OCI-LY7 (cell line): ENCODE results near the gene HDAC7. TPM values are rescaled to one million over a fixed set of nuclear protein-coding genes. Genes with fewer than 3 reads are reported as not detected.
A peak's percentile ranks its signal among the peaks of the same experiment; 100 is the strongest.

Experiments
- BruUV-seq: library from RNA; stranded (reverse); fragments of 400-500 nt; replicated peaks from 2 replicates; lab custom pipeline; 2021; lab: Mats Ljungman, UMichigan
- CTCF ChIA-PET: fragments of 300-600 bp; sonication (Branson Sonifier 250); formaldehyde crosslinking; loops from one replicate; lab custom pipeline; 2022; ENCODE audit warnings: antibody characterized with exemption; ENCODE audit not compliant: unreplicated experiment; lab: Charles Lee
- POLR2A ChIA-PET: fragments of 300-600 bp; sonication (Branson Sonifier 250); formaldehyde crosslinking; loops from one replicate; lab custom pipeline; 2022; ENCODE audit warnings: antibody characterized with exemption; lab: Charles Lee
- DNase-seq: peaks from one replicate; pipeline ENCODE4 v3.0.0-alpha.2; 2015; ENCODE audit warnings: low spot score
- H2AFZ ChIP-seq: fragments of 200-600 bp; sonication (generic), shearing (Covaris generic); 2 replicates; pipeline ENCODE4 v1.6.1; 2014; ENCODE audit warnings: mild to moderate bottlenecking, antibody characterized with exemption, low read length, moderate library complexity
- H3K27ac ChIP-seq: fragments of 200-600 bp; sonication (generic); 2 replicates; pipeline ENCODE4 v1.5.1; 2014; ENCODE audit warnings: mixed run types, low read depth, mild to moderate bottlenecking, moderate library complexity, low read length, inconsistent platforms; ENCODE audit not compliant: poor library complexity, severe bottlenecking
- H3K36me3 ChIP-seq: fragments of 200-600 bp; sonication (generic); 2 replicates; pipeline ENCODE4 v1.6.1; 2014; ENCODE audit warnings: mild to moderate bottlenecking, antibody characterized with exemption, low read length, moderate library complexity, mixed read lengths; ENCODE audit not compliant: insufficient read depth
- H3K4me1 ChIP-seq: fragments of 200-600 bp; sonication (generic); 2 replicates; pipeline ENCODE4 v1.5.1; 2014; ENCODE audit warnings: mild to moderate bottlenecking, low read length; ENCODE audit not compliant: insufficient read depth, poor library complexity, severe bottlenecking
- H3K4me2 ChIP-seq: fragments of 200-600 bp; sonication (generic); 2 replicates; pipeline ENCODE4 v1.6.1; 2014; ENCODE audit warnings: mild to moderate bottlenecking, low read length
- H3K4me3 ChIP-seq: fragments of 200-600 bp; sonication (generic); 2 replicates; pipeline ENCODE4 v1.5.1; 2014; ENCODE audit warnings: mild to moderate bottlenecking, low read depth, low read length; ENCODE audit not compliant: poor library complexity, severe bottlenecking
- H3K79me2 ChIP-seq: fragments of 200-600 bp; sonication (generic); 2 replicates; pipeline ENCODE4 v1.6.1; 2016; ENCODE audit warnings: low read depth, mild to moderate bottlenecking, low read length, moderate library complexity, mixed read lengths; ENCODE audit not compliant: insufficient read depth
- H3K9me2 ChIP-seq: fragments of 200-600 bp; sonication (generic); 2 replicates; pipeline ENCODE4 v1.6.1; 2016; ENCODE audit warnings: mild to moderate bottlenecking, low read length, mixed read lengths; ENCODE audit not compliant: insufficient read depth
- H3K9me3 ChIP-seq: fragments of 200-600 bp; sonication (generic); 2 replicates; pipeline ENCODE4 v1.6.1; 2014; ENCODE audit warnings: mild to moderate bottlenecking, mixed run types, low read length, mixed read lengths
- H4K20me1 ChIP-seq: fragments of 200-600 bp; sonication (generic); 2 replicates; pipeline ENCODE4 v1.6.1; 2014; ENCODE audit warnings: mild to moderate bottlenecking, antibody characterized with exemption, low read length, moderate library complexity, mixed read lengths; ENCODE audit not compliant: insufficient read depth
- CTCF ChIP-seq: fragments of 200-600 bp; sonication (generic); conservative IDR thresholded peaks from 2 replicates; pipeline ENCODE4 v1.5.1; 2014; ENCODE audit warnings: mild to moderate bottlenecking, antibody characterized with exemption, low read length, moderate library complexity, mixed read lengths
- EZH2phosphoT487 ChIP-seq: fragments of 200-600 bp; sonication (generic); IDR thresholded peaks from 2 replicates; pipeline ENCODE4 v1.6.1; 2018; ENCODE audit warnings: low read depth, borderline replicate concordance, mild to moderate bottlenecking, mixed run types, antibody characterized with exemption, low read length, moderate library complexity, mixed read lengths
- intact Hi-C: fragments of 100-400 bp; cut with micrococcal nuclease; formaldehyde crosslinking; loops from one replicate; pipeline ENCODE4 v1.10.0; 2022; ENCODE audit not compliant: unreplicated experiment
- total RNA-seq, 2 experiments: library from RNA; depleted of rRNA in 1 of 2; stranded (reverse); fragments of >200 nt in 1 of 2; shearing (Covaris generic) in 1 of 2; gene quantifications; 2 replicates each; pipeline ENCODE4 v1.2.3, GENCODE V29; 2014 to 2022

Gene HDAC7
- total RNA-seq, 2 experiments from 2014 or later = 45.9 to 131 TPM

GRCh38 chr12:47808050-47808449, 11.7 kb downstream of the HDAC7 start:
- no peaks in the 10 kb centered on the region for H3K9me3 ChIP-seq
- peaks cover 66% of the 10 kb centered on the region for H3K79me2 ChIP-seq
- H3K27ac ChIP-seq = peak overlapping the region; percentile 71
- DNase-seq = peak; percentile 94
- peaks cover 23% of the 10 kb centered on the region for H4K20me1 ChIP-seq
- peaks cover 91% of the 10 kb centered on the region for H3K4me1 ChIP-seq
- CTCF ChIA-PET = interaction anchor here (1.0 to 8.0 kb wide), 7 partner anchors 9 to 65 kb away, joined by 3 to 133 read pairs (median 9); no protein-coding TSS in a partner anchor
- intact Hi-C loops = loop anchor here (1.0 kb wide), 1 partner anchor 11 kb away; the partner anchor contains the start of gene HDAC7
- no peaks in the 10 kb centered on the region for H3K9me2 ChIP-seq
- TF ChIP-seq EZH2phosphoT487 (no peak), CTCF (no peak)
- H3K36me3 ChIP-seq = peaks cover 33% of the 10 kb centered on the region
- H3K4me3 ChIP-seq = peak overlapping the region; percentile 61
- peak overlapping the region; percentile 98 for H3K4me2 ChIP-seq
- POLR2A ChIA-PET = interaction anchor here (0.6 to 10.4 kb wide), 14 partner anchors 10 to 292 kb away, joined by 3 to 342 read pairs (median 4); partner anchors contain the start of gene HDAC7
- H2AFZ ChIP-seq = no peak overlapping the region
- BruUV-seq = no TSS peak

DNA sequence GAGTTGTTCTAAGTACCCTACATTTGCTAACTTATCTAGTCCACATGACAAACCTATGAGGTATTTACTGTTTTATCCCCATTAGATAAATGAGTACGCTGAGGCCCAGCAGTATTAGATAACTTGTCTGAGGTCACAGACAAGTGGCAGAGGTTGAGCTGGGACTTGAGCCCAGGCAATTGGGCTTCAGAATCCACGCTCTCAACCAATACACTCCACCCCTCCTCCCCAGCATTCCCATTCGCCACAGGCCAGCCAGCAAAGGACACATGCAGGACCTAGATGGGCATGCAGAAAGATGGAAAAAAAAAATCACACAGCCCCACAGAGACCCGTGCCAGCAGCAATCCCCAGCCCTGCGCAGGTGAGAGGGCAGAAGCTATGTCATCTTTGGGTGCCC, 12.4 kb downstream of the HDAC7 start:
- H3K9me2 ChIP-seq = no peaks in the 10 kb centered on the region
- peaks cover 33% of the 10 kb centered on the region for H3K36me3 ChIP-seq
- TF ChIP-seq CTCF = no peak
- no peak for TF ChIP-seq EZH2phosphoT487
- no peak for DNase-seq
- no TSS peak for BruUV-seq
- H3K4me1 ChIP-seq = peaks cover 93% of the 10 kb centered on the region
- intact Hi-C loops = no loop called here
- H4K20me1 ChIP-seq = peaks cover 23% of the 10 kb centered on the region
- CTCF ChIA-PET = interaction anchor here (0.6 to 8.0 kb wide), 7 partner anchors 10 to 71 kb away, joined by 3 to 133 read pairs (median 9); no protein-coding TSS in a partner anchor
- no peak overlapping the region for H2AFZ ChIP-seq
- H3K27ac ChIP-seq = peak overlapping the region; percentile 71
- H3K4me2 ChIP-seq = peak overlapping the region; percentile 98
- H3K4me3 ChIP-seq = peak overlapping the region; percentile 61
- no peaks in the 10 kb centered on the region for H3K9me3 ChIP-seq
- peaks cover 61% of the 10 kb centered on the region for H3K79me2 ChIP-seq
- POLR2A ChIA-PET = interaction anchor here (0.6 to 10.4 kb wide), 10 partner anchors 10 to 92 kb away, joined by 3 to 342 read pairs (median 4); partner anchors contain the start of gene HDAC7

- no peak overlapping the region for H3K4me2 ChIP-seq
- CTCF ChIA-PET = no interaction called here
- DNase-seq = no peak
- H3K4me1 ChIP-seq = peaks cover 74% of the 10 kb centered on the region
- H3K4me3 ChIP-seq = no peak overlapping the region
- BruUV-seq = no TSS peak
- intact Hi-C loops = no loop called here
- H2AFZ ChIP-seq = no peak overlapping the region
- peaks cover 28% of the 10 kb centered on the region for H3K36me3 ChIP-seq
- peaks cover 30% of the 10 kb centered on the region for H4K20me1 ChIP-seq
- H3K79me2 ChIP-seq = peaks cover 42% of the 10 kb centered on the region; the same call in 1 of the 2 replicates
- no peak overlapping the region for H3K27ac ChIP-seq
- TF ChIP-seq CTCF (no peak), EZH2phosphoT487 (no peak)
- no peaks in the 10 kb centered on the region for H3K9me2 ChIP-seq
- POLR2A ChIA-PET = interaction anchor here (1.0 to 10.4 kb wide), 2 partner anchors 17 to 27 kb away, joined by 3 to 342 read pairs; no protein-coding TSS in a partner anchor
- no peaks in the 10 kb centered on the region for H3K9me3 ChIP-seq
Observed at GRCh38 chr12:47805417-47805816, 14.3 kb downstream of the HDAC7 start.
